OCI-M2 (cell line): ENCODE results near the gene MARCHF2.
"Not testable (repeated sequence)": the region's sequence is repeated elsewhere in the genome, so short reads cannot be mapped to it uniquely, and the experiment has no call there.

Experiments used
- DNase-seq: peaks from one replicate; lab custom pipeline; 2025; ENCODE audit not compliant: unreplicated experiment; lab: John Stamatoyannopoulos, UW

Gene MARCHF2, protein sequence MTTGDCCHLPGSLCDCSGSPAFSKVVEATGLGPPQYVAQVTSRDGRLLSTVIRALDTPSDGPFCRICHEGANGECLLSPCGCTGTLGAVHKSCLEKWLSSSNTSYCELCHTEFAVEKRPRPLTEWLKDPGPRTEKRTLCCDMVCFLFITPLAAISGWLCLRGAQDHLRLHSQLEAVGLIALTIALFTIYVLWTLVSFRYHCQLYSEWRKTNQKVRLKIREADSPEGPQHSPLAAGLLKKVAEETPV

GRCh38 chr19:8412783-8413628 is at the start of gene MARCHF2:
MARCHF2 (plus strand) TSS chr19:8413305; CDS start chr19:8421841, 8,536 bp downstream.
- peak; percentile 53 for DNase-seq

DNA sequence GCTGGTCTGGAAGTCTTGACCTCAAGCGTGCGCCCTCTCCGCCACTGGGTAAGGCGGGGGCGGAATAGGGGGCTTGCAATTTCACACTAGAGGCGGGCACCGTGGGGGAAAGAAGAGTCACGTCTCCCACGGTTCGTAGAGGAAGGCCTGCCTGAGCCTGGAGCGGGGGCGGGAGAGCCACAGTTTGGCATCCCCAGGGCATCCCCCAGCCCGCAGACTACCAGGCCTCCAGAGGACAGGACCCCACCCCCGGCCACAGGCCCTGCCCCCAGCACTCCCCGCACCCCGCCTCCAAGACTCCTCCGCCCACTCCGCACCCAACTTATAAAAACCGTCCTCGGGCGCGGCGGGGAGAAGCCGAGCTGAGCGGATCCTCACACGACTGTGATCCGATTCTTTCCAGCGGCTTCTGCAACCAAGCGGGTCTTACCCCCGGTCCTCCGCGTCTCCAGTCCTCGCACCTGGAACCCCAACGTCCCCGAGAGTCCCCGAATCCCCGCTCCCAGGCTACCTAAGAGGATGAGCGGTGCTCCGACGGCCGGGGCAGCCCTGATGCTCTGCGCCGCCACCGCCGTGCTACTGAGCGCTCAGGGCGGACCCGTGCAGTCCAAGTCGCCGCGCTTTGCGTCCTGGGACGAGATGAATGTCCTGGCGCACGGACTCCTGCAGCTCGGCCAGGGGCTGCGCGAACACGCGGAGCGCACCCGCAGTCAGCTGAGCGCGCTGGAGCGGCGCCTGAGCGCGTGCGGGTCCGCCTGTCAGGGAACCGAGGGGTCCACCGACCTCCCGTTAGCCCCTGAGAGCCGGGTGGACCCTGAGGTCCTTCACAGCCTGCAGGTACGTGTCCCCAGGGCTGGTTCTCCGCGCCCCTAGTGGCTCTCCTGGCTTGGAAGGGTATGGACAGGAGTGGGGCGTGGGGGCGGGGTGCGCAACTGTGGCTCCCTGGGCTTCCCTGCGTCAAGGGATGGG is 49.0 kb upstream of the MARCHF2 start, which contains the start of gene ANGPTL4:
Gene ANGPTL4 (plus strand): TSS at position 353 of the 969 bp plus-strand sequence. CDS start 167 bp downstream, at position 520.
- DNase-seq, result no peak

DNA sequence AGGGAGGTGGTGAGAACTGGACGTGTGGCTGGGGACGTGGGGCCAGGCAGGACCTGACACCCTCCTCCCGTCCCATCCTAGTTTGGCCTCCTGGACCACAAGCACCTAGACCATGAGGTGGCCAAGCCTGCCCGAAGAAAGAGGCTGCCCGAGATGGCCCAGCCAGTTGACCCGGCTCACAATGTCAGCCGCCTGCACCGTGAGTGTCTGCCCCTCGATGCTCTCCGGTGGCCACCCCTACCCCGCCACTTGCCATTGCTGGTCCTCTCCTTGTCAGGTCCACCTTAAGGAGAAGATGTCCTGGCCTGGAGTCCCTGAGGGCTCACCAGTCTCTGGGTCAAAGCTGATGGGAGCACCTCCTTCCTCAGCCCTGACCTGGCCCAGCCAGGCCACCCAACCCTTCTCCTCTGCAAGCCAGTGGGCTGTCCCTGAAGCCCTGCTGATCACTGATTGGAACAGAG is 47.0 kb upstream of the MARCHF2 start:
- DNase-seq, result no peak

DNA sequence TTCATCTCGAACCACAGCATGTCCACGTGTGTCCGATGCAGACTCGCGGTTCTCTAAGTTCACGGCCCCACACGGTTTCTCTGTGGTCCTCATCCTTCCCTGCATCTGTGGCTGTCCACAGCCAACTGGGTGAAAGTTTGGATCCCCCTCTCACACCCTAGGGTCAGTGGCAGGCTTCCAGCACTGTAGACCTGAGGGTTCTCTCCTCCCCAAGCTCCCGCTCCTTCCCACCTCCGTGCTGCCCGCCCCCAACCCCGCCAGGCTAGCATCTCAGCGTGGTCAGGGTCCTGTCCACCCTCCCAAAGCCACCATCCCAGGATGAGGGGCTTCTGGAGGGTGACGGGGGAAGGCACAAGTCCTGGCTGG is 46.2 kb upstream of the MARCHF2 start:
- DNase-seq, result no peak

DNA sequence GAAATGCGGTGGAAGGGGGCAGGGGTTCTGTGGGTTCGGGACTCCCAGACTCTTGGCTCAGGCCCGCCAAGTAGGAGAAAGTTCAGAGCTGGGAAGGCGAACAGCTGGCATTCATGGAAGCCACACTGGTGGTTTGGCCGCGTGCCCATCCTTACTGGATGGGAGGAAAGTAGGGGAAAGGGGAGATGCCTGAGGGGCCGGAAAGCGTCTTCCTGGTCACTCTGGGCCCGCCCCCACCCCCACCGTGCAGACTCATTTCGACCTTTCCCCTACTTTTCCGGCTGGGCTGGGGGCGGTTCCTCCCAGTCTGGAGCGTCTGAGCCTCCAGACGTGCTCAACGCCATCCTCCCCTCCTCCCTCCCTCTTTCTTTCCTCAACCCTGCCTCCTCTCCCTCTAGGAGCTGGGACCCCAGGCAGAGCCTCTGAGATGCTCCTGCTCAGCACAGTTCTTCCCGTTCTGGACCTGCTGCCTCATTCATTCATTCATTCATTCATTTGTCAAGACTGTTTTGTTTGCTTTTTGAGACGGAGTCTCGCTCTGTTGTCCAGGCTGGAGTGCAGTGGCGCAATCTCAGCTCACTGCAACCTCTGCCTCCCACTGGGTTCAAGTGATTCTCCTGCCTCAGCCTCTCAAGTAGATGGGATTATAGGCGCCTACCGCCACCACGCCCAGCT is 45.6 kb upstream of the MARCHF2 start:
- DNase-seq, result no peak

DNA sequence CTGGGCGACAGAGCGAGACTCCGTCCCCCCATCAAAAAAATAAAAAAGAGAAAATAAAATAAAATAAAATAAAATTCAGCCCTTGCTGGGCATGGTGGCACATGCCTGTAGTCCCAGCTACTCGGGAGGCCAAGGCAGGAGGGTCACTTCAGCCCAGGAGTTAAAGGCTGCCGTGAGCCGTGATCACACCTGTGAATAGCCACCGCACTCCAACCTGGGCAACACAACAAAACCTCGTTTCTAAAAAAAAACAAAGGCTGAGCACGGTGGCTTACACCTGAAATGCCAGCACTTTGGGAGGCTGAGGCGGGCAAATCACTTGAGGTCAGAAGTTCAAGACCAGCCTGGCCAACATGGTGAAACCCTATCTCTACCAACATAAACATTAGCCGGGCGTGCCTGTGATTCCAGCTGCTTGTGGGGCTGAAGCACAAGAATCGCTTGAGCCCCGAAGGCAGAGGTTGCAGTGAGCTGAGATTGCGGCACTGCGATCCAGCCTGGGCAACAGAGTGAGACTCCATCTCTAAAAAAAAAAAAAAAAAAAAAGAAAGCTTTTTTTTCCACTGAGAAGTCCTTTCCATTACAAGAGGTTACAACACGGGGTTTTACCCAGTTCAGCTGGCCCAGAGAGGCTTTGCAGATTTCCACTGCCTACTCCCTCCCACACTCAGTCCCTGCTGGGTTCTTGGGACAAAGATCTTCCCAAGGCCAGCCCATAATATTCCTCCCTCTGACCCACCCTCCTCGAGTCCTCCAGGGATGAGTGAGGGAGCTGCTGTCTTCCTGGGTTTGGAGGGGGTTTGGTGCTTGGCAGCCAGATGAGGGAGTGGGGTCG is 42.7 kb upstream of the MARCHF2 start:
- DNase-seq, result no peak

DNA sequence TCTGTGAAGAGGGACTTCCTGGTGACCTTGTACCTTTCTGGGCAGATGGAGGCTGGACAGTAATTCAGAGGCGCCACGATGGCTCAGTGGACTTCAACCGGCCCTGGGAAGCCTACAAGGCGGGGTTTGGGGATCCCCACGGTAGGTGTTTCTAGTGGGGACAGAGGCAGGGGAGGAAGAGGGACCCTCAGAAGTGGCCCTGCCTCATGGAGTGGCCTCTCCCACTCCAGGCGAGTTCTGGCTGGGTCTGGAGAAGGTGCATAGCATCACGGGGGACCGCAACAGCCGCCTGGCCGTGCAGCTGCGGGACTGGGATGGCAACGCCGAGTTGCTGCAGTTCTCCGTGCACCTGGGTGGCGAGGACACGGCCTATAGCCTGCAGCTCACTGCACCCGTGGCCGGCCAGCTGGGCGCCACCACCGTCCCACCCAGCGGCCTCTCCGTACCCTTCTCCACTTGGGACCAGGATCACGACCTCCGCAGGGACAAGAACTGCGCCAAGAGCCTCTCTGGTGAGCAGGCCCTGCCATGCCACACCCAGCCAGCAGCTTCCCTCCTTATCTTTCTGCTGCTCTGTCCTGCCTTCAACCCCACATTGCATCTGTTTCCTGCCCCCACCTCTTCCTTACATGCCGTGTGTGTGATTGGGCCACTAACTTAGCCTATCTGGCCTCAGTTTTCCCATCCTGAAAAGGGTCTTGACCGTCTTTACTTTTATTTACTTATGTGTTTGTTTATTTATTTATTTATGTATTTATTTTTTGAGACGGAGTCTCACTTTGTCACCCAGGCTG is 41.9 kb upstream of the MARCHF2 start:
- DNase-seq, result no peak

- DNase-seq, result no peak
These were observed 39.0 kb upstream of the MARCHF2 start for GRCh38 chr19:8373867-8374813.

DNA sequence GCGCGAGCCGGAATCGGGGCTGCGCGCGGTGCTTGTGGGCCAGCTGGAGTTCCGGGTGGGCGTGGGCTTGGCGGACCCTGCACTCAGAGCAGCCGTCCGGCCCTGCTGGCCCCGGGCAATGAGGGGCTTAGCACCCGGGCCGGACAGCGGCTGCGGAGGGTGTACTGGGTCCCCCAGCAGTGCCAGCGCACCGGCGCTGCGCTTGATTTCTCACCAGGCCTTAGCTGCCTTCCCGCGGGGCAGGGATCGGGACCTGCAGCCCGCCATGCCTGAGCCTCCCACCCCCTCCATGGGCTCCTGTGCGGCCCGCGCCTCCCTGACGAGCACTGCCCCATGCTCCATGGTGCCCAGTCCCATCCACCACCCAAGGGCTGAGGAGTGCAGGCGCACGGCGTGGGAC is 37.3 kb upstream of the MARCHF2 start:
- not testable (repeated sequence) for DNase-seq

DNA sequence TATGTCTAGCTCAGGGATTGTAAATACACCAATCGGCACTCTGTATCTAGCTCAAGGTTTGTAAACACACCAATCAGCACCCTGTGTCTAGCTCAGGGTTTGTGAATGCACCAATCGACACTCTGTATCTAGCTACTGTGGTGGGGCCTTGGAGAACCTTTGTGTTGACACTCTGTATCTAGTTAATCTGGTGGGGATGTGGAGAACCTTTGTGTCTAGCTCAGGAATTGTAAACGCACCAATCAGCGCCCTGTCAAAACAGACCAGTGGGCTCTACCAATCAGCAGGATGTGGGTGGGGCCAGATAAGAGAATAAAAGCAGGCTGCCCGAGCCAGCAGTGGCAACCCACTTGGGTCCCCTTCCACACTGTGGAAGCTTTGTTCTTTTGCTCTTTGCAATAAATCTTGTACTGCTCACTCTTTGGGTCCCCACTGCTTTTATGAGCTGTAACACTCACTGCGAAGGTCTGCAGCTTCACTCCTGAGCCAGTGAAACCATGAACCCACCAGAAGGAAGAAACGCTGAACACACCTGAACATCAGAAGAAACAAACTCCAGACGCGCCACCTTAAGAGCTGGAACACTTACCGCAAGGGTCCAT is 36.6 kb upstream of the MARCHF2 start:
- DNase-seq, result not testable (repeated sequence)

- DNase-seq, result no peak
These were observed 35.5 kb upstream of the MARCHF2 start for GRCh38 chr19:8377598-8377997.

DNA sequence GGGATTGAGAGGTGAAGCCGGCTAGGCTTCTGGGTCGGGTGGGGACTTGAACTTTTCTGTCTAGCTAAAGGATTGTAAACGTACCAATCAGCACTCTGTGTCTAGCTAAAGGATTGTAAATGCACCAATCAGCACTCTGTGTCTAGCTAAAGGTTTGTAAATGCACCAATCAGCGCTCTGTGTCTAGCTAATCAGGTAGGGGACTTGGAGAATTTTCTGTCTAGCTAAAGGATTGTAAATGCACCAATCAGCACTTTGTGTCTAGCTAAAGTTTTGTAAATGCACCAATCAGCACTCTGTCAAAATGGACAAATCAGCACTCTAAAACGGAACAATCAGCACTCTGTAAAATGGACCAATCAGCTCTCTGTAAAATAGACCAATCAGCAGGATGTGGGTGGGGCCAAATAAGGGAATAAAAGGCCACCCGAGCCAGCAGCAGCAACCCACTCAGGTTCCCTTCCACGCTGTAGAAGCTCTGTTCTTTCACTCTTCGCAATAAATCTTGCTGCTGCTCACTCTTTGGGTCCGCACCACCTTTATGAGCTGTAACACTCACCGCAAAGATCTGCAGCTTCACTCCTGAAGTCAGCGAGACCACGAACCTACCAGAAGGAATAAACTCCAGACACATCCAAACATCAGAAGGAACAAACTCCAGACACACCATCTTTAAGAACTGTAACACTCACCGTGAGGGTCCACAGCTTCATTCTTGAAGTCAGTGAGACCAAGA is 33.8 kb upstream of the MARCHF2 start:
- DNase-seq, result not testable (repeated sequence)

DNA sequence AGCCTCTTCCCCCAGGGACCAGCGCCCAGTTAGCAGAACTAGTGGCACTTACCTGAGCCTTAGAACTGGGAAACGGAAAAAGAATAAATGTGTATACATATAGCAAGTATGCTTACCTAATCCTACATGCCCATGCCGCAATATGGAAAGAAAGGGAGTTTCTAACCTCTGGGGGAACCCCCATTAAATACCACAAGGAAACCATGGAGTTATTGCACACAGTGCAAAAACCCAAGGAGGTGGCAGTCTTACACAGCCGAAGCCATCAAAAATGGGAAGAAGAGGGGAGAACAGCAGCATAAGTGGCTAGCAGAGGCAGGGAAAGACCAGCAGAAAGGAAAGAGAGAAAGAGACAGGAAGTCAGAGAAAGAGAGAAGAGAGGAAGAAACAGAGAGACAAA is 28.5 kb upstream of the MARCHF2 start:
- DNase-seq, result not testable (repeated sequence)

DNA sequence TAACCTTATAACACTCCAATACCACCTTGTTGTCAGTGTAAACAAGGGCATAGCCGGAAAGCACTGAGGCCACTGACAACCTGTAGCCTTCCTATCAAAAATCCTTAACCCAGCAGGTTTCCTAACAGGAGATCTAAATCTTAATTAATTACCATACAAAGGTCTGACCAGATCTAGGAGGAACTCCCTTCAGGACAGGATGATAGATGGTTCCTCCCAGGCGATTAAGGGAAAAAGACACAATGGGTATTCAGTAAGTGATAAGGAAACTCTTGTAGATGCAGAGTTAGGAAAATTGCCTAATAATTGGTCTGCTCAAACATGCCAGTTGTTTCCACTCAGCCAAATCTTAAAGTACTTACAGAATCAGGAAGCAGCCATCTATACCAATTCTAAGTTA is 28.0 kb upstream of the MARCHF2 start:
- not testable (repeated sequence) for DNase-seq

DNA sequence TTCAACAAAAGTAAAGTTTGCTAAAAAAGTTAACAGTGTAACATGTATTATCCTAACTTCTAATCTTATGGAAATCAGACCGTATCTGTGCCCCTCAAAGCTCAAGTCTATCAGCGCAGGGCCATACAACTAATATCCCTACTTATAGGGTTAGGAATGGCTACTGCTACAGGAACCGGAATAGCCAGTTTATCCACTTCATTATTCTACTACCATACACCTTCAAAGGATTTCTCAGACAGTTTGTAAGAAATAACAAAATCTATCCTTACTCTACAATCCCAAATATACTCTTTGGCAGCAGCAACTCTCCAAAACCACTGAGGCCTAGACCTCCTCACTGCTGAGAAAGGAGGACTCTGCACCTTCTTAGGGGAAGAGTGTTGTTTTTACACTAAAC is 27.5 kb upstream of the MARCHF2 start:
- not testable (repeated sequence) for DNase-seq

DNA sequence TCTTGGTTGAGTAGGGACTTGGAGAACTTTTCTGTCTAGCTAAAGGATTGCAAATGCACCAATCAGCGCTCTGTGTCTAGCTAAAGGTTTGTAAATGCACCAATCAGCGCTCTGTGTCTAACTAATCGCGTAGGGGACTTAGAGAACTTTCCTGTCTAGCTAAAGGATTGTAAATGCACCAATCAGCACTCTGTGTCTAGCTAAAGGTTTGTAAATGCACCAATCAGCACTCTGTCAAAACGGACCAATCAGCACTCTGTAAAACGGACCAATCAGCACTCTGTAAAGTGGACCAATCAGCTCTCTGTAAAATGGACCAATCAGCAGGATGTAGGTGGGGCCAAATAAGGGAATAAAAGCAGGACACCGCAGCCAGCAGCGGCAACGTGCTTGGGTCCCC is 26.7 kb upstream of the MARCHF2 start:
- not testable (repeated sequence) for DNase-seq

DNA sequence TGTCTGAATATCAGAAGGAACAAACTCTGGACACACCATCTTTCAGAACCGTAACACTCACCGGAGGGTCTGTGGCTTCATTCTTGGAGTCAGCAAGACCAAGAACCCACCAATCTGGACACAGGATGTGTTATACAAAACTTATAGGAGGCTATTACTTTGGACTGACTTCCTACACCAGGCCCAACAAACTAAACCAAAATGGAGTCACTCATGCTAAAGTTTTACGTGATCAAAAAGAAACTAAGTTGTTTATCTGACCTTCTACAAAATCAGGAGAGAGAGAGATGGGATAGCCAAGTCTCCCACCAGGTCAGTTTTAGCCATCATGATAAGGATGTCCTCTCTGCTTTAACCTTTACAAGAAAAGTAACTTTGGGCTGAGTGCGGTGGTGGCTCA is 26.1 kb upstream of the MARCHF2 start:
- DNase-seq, result no peak
